ENCODE results near the gene ISOC2. TPM values are rescaled to one million over a fixed set of nuclear protein-coding genes. Genes with fewer than 3 reads are reported as not detected.

ISOC2 gene
- total and polyA plus RNA-seq, 2 donors (not counting 3 experiments of a cell fraction or from before 2014, with no cell fraction given) = 49.3 to 68.7 TPM

GRCh38 chr19:55424518-55424917 is 36.9 kb downstream of the ISOC2 start:
- dilution Hi-C loops (cut with MboI; ENCODE audit: extremely low pct_ligation_motif_present, low sequenced_read_pairs) = no loop called here
- Histone ChIP-seq H3K4me1 (ENCODE audit: control insufficient read depth, extremely low read depth, insufficient read depth, low read length) (no peaks in the 10 kb centered on the region), H3K27ac (ENCODE audit: insufficient read depth, low read depth, low read length) (no peak overlapping the region), H3K4me3 (replicated peaks in 1 of 3; ENCODE audit: insufficient read depth in 1 of 3, low read depth in 1 of 3, low read length in 3 of 3) (no peak overlapping the region), H4K20me1 (replicated peaks; ENCODE audit: control insufficient read depth, extremely low read depth, insufficient read depth, low read length) (no peaks in the 10 kb centered on the region), H3K36me3 (ENCODE audit: control insufficient read depth in 2 of 2, extremely low read depth in 1 of 2, insufficient read depth in 2 of 2, low read length in 2 of 2) (no peaks in the 10 kb centered on the region), H3K79me2 (ENCODE audit: control insufficient read depth, insufficient read depth, low read length) (no peaks in the 10 kb centered on the region), H2AFZ (ENCODE audit: low read depth, low read length) (no peak overlapping the region), H3K9me1 (replicated peaks; ENCODE audit: control insufficient read depth, extremely low read depth, insufficient read depth, low read length) (no peaks in the 10 kb centered on the region), H3K27me3 (ENCODE audit: control insufficient read depth in 2 of 2, insufficient read depth in 2 of 2, low read length in 2 of 2) (peaks cover 0 to 10% of the 10 kb centered on the region in 2 experiments), H3K9ac (replicated peaks; ENCODE audit: extremely low read depth, insufficient read depth, low read length) (no peak overlapping the region), H3K4me2 (ENCODE audit: insufficient read depth, low read length) (no peak overlapping the region), H3K9me3 (replicated peaks; ENCODE audit: control insufficient read depth, insufficient read depth, low read length) (no peaks in the 10 kb centered on the region)
- BruUV-seq (replicated peaks) = no TSS peak
- ChIA-PET CTCF (interaction anchor here (0.9 to 1.6 kb wide), 2 partner anchors 79 to 123 kb away, joined by 4 to 5 read pairs; no protein-coding TSS in a partner anchor), POLR2A (interaction anchor here (0.6 kb wide), 1 partner anchor 19 kb away, joined by 6 read pairs; no protein-coding TSS in a partner anchor)
- no peak for FAIRE-seq
- no peak for DNase-seq (ENCODE audit: low read depth, low spot score)
- TF ChIP-seq POLR2AphosphoS5 (IDR thresholded peaks at IDR 0.05; ENCODE audit: insufficient read depth, low read depth, low read length) (no peak), MYC (IDR thresholded peaks at IDR 0.05; ENCODE audit: low read depth, low read length) (no peak), EZH2 (IDR thresholded peaks at IDR 0.05; ENCODE audit: borderline replicate concordance, low read depth, low read length, severe bottlenecking) (no peak), FOS (IDR thresholded peaks at IDR 0.05; ENCODE audit: borderline replicate concordance, insufficient read depth, low read length) (no peak), POLR2A (IDR thresholded peaks at IDR 0.05; ENCODE audit: low read depth, low read length) (no peak), GATA2 (IDR thresholded peaks at IDR 0.05; ENCODE audit: insufficient read depth, insufficient read length, low read depth, low read length) (no peak), CTCF (IDR thresholded peaks at IDR 0.05; ENCODE audit: extremely low read depth in 1 of 2, insufficient read depth in 1 of 2, low read depth in 1 of 2, low read length in 2 of 2) (no peak), JUN (IDR thresholded peaks at IDR 0.05; ENCODE audit: borderline replicate concordance, insufficient read depth, insufficient read length, low read depth) (no peak), MAX (IDR thresholded peaks at IDR 0.05; ENCODE audit: insufficient read depth, insufficient read length) (no peak)
- intact Hi-C loops (cut with micrococcal nuclease) = no loop called here
